Caco-2 (cell line): Measurements from ENCODE around the gene KIAA1671. TPM values are rescaled to one million over a fixed set of nuclear protein-coding genes. Genes with fewer than 3 reads are reported as not detected.

ENCODE experiments used
- BruUV-seq: library from RNA; stranded (reverse); fragments of 400-500 nt; replicated peaks from 2 replicates; lab custom pipeline; 2021; lab: Mats Ljungman, UMichigan
- CTCF ChIA-PET: fragments of 300-600 bp; sonication (Branson Sonifier 250); formaldehyde crosslinking; loops from one replicate; lab custom pipeline; 2022; ENCODE audit warnings: antibody characterized with exemption; lab: Charles Lee
- POLR2A ChIA-PET: fragments of 300-600 bp; sonication (Branson Sonifier 250); formaldehyde crosslinking; loops from one replicate; lab custom pipeline; 2022; ENCODE audit warnings: antibody characterized with exemption; lab: Charles Lee
- DNase-seq, 2 experiments: peaks; one replicate each; pipeline versions ENCODE4 v3.0.0 to v3.0.0-alpha.2; 2020 to 2022
- H3K27me3 ChIP-seq: replicated peaks from 2 replicates; pipeline ENCODE4 v1.6.0; 2011; ENCODE audit warnings: low read length; ENCODE audit not compliant: control insufficient read depth, insufficient read depth
- H3K36me3 ChIP-seq: 2 replicates; pipeline ENCODE4 v1.5.1; 2011; ENCODE audit warnings: low read length; ENCODE audit not compliant: control insufficient read depth, insufficient read depth
- H3K4me1 ChIP-seq: fragments of 250-450 bp; sonication (Bioruptor Pico); 2 replicates; pipeline ENCODE4 v1.5.1; 2020; ENCODE audit warnings: mild to moderate bottlenecking
- H3K4me3 ChIP-seq: 2 replicates; pipeline ENCODE4 v1.5.1; 2011; ENCODE audit warnings: low read depth, mild to moderate bottlenecking, control low read depth, low read length
- H3K9me3 ChIP-seq: fragments of 250-450 bp; sonication (Bioruptor Pico); 2 replicates; pipeline ENCODE4 v1.5.1; 2020; ENCODE audit warnings: mild to moderate bottlenecking, moderate library complexity
- H3K27ac Mint-ChIP-seq: one replicate; pipeline ENCODE4 v1.8.0; 2022; ENCODE audit warnings: mixed read lengths; ENCODE audit not compliant: unreplicated experiment
- H3K27me3 Mint-ChIP-seq: one replicate; pipeline ENCODE4 v1.8.0; 2022; ENCODE audit warnings: mixed read lengths; ENCODE audit not compliant: insufficient read depth, unreplicated experiment
- H3K36me3 Mint-ChIP-seq: one replicate; pipeline ENCODE4 v1.8.0; 2022; ENCODE audit warnings: mild to moderate bottlenecking, mixed read lengths; ENCODE audit not compliant: insufficient read depth, unreplicated experiment
- H3K4me1 Mint-ChIP-seq: one replicate; pipeline ENCODE4 v1.8.0; 2022; ENCODE audit warnings: low read depth, mixed read lengths; ENCODE audit not compliant: unreplicated experiment
- H3K4me3 Mint-ChIP-seq: one replicate; pipeline ENCODE4 v1.8.0; 2022; ENCODE audit warnings: mild to moderate bottlenecking, moderate library complexity, mixed read lengths; ENCODE audit not compliant: unreplicated experiment
- H3K9me3 Mint-ChIP-seq: one replicate; pipeline ENCODE4 v1.8.0; 2022; ENCODE audit warnings: mixed read lengths; ENCODE audit not compliant: unreplicated experiment
- CTCF ChIP-seq, 2 experiments: fragments of 200-600 bp in 1 of 2; IDR thresholded peaks; 1 replicate in 1 of 2; 2 replicates in 1 of 2; pipeline versions ENCODE4 v1.5.1 to v1.8.0; 2011 to 2022; ENCODE audit warnings: antibody characterized with exemption in 1 of 2, control low read depth in 1 of 2, inconsistent platforms in 1 of 2, low read depth in 1 of 2, low read length in 1 of 2, mild to moderate bottlenecking in 1 of 2, moderate library complexity in 1 of 2; ENCODE audit not compliant: insufficient read depth in 1 of 2, severe bottlenecking in 1 of 2, unreplicated experiment in 1 of 2
- intact Hi-C: fragments of 100-400 bp; cut with micrococcal nuclease; formaldehyde crosslinking; loops from one replicate; pipeline ENCODE4 v1.10.0; 2022; ENCODE audit not compliant: unreplicated experiment
- total RNA-seq: library from RNA; stranded (reverse); gene quantifications from 2 replicates; pipeline ENCODE4 v1.2.3, GENCODE V29; 2022

KIAA1671 gene
- total RNA-seq, 1 experiment from 2014 or later, result 28.6 TPM

- Mint-ChIP-seq H3K9me3 (no peaks in the 10 kb centered on the region), H3K4me1 (no peaks in the 10 kb centered on the region), H3K27ac (no peak overlapping the region), H3K27me3 (no peaks in the 10 kb centered on the region), H3K4me3 (no peak overlapping the region), H3K36me3 (peaks cover 4% of the 10 kb centered on the region)
- Histone ChIP-seq H3K9me3 (no peaks in the 10 kb centered on the region), H3K4me1 (no peaks in the 10 kb centered on the region), H3K27me3 (no peaks in the 10 kb centered on the region), H3K4me3 (no peak overlapping the region), H3K36me3 (no peaks in the 10 kb centered on the region)
- no peak for TF ChIP-seq CTCF (IDR thresholded peaks at IDR 0.05; ENCODE audit: insufficient read depth in 1 of 2, low read depth in 1 of 2, low read length in 1 of 2, severe bottlenecking in 1 of 2, unreplicated experiment in 1 of 2)
- no peak for DNase-seq
- intact Hi-C loops, result no loop called here
- ChIA-PET POLR2A (no interaction called here), CTCF (no interaction called here)
- BruUV-seq, result no TSS peak
These were observed 184.5 kb downstream of the KIAA1671 start for GRCh38 chr22:25136953-25137576.

- no peaks in the 10 kb centered on the region for H3K4me1 ChIP-seq
- H3K36me3 ChIP-seq, result no peaks in the 10 kb centered on the region
- H3K4me3 ChIP-seq, result no peak overlapping the region
- TF ChIP-seq CTCF (IDR thresholded peaks at IDR 0.05; ENCODE audit: insufficient read depth in 1 of 2, low read depth in 1 of 2, low read length in 1 of 2, severe bottlenecking in 1 of 2, unreplicated experiment in 1 of 2), result no peak
- H3K9me3 Mint-ChIP-seq, result no peaks in the 10 kb centered on the region
- BruUV-seq, result no TSS peak
- CTCF ChIA-PET, result no interaction called here
- no peaks in the 10 kb centered on the region for H3K4me1 Mint-ChIP-seq
- no peaks in the 10 kb centered on the region for H3K27me3 Mint-ChIP-seq
- no peak overlapping the region for H3K27ac Mint-ChIP-seq
- POLR2A ChIA-PET, result no interaction called here
- DNase-seq, result peak in 1 of 2 experiments; percentile 4
- peaks cover 4% of the 10 kb centered on the region for H3K36me3 Mint-ChIP-seq
- no peaks in the 10 kb centered on the region for H3K27me3 ChIP-seq
- intact Hi-C loops, result no loop called here
- H3K9me3 ChIP-seq, result no peaks in the 10 kb centered on the region
- H3K4me3 Mint-ChIP-seq, result no peak overlapping the region
These were observed 185.3 kb downstream of the KIAA1671 start for GRCh38 chr22:25137577-25138525.

- Histone ChIP-seq H3K4me1 (no peaks in the 10 kb centered on the region), H3K9me3 (no peaks in the 10 kb centered on the region), H3K36me3 (no peaks in the 10 kb centered on the region), H3K27me3 (no peaks in the 10 kb centered on the region), H3K4me3 (no peak overlapping the region)
- Mint-ChIP-seq H3K4me1 (no peaks in the 10 kb centered on the region), H3K9me3 (no peaks in the 10 kb centered on the region), H3K27ac (no peak overlapping the region), H3K27me3 (no peaks in the 10 kb centered on the region), H3K4me3 (no peak overlapping the region), H3K36me3 (peaks cover 4% of the 10 kb centered on the region)
- no peak for TF ChIP-seq CTCF (IDR thresholded peaks at IDR 0.05; ENCODE audit: insufficient read depth in 1 of 2, low read depth in 1 of 2, low read length in 1 of 2, severe bottlenecking in 1 of 2, unreplicated experiment in 1 of 2)
- intact Hi-C loops, result no loop called here
- POLR2A ChIA-PET, result no interaction called here
- no peak for DNase-seq
- CTCF ChIA-PET, result no interaction called here
- BruUV-seq, result no TSS peak
These were observed 186.5 kb downstream of the KIAA1671 start for GRCh38 chr22:25139062-25139461.
